GM18951 (cell line): Measurements from ENCODE around the gene WDR74.
"Not testable (repeated sequence)": the region's sequence is repeated elsewhere in the genome, so short reads cannot be mapped to it uniquely, and the experiment has no call there.

ENCODE experiments used
- POLR2A ChIP-seq: IDR thresholded peaks from 4 replicates; pipeline ENCODE4 v1.6.1; 2011; ENCODE audit warnings: mild to moderate bottlenecking; ENCODE audit not compliant: insufficient read length, insufficient read depth; ENCODE audit errors: extremely low read depth
- in situ Hi-C: fragments of 300-500 bp; cut with MboI; formaldehyde crosslinking; loops from one replicate; pipeline ENCODE4 v1.12.0; 2022; ENCODE audit warnings: low sequenced_read_pairs, mixed read lengths, inconsistent platforms; ENCODE audit not compliant: unreplicated experiment

WDR74 gene

GRCh38 chr11:62854825-62855570 lies 15.6 kb upstream of the WDR74 start:
- no peak for TF ChIP-seq POLR2A
- in situ Hi-C loops, result loop anchor here (25.0 kb wide), 1 partner anchor 468 kb away; no protein-coding TSS in a partner anchor

- in situ Hi-C loops, result loop anchor here (25.0 kb wide), 1 partner anchor 467 kb away; no protein-coding TSS in a partner anchor
- TF ChIP-seq POLR2A, result no peak
Observed at GRCh38 chr11:62854013-62854824, 14.8 kb upstream of the WDR74 start.

GRCh38 chr11:62853279-62853965 lies 14.0 kb upstream of the WDR74 start:
- in situ Hi-C loops, result loop anchor here (25.0 kb wide), 1 partner anchor 466 kb away; no protein-coding TSS in a partner anchor
- no peak for TF ChIP-seq POLR2A

- in situ Hi-C loops, result loop anchor here (25.0 kb wide), 1 partner anchor 465 kb away; no protein-coding TSS in a partner anchor
- TF ChIP-seq POLR2A, result no peak
Observed at GRCh38 chr11:62852523-62853188, 13.3 kb upstream of the WDR74 start.

GRCh38 chr11:62851807-62852522 lies 12.6 kb upstream of the WDR74 start:
- no peak for TF ChIP-seq POLR2A
- in situ Hi-C loops, result loop anchor here (25.0 kb wide), 1 partner anchor 465 kb away; no protein-coding TSS in a partner anchor

GRCh38 chr11:62850911-62851806 lies 11.8 kb upstream of the WDR74 start:
- in situ Hi-C loops, result loop anchor here (25.0 kb wide), 1 partner anchor 464 kb away; no protein-coding TSS in a partner anchor
- TF ChIP-seq POLR2A, result peak; percentile 60

GRCh38 chr11:62847767-62848314 lies 8.5 kb upstream of the WDR74 start:
- in situ Hi-C loops, result no loop called here
- TF ChIP-seq POLR2A, result no peak

GRCh38 chr11:62846177-62846576 lies 6.8 kb upstream of the WDR74 start:
- TF ChIP-seq POLR2A, result no peak
- in situ Hi-C loops, result no loop called here

GRCh38 chr11:62844154-62844553 lies 4.8 kb upstream of the WDR74 start:
- TF ChIP-seq POLR2A, result no peak
- in situ Hi-C loops, result no loop called here

- in situ Hi-C loops, result no loop called here
- no peak for TF ChIP-seq POLR2A
Observed at GRCh38 chr11:62843466-62843865, 4.1 kb upstream of the WDR74 start.

GRCh38 chr11:62842891-62843290 lies 3.5 kb upstream of the WDR74 start:
- in situ Hi-C loops, result not testable (repeated sequence)
